HepG2 (cell line): ENCODE measurements around the gene SLC2A5. TPM values are rescaled to one million over a fixed set of nuclear protein-coding genes. Genes with fewer than 3 reads are reported as not detected.

Source experiments
- AGO2 ChIP-seq: fragments of 200-400 bp; formaldehyde crosslinking; optimal IDR thresholded peaks from 2 replicates; pipeline ENCODE3; 2017; ENCODE audit warnings: mild to moderate bottlenecking, low read depth, low read length, moderate library complexity
- ATF6 ChIP-seq: sonication (generic); formaldehyde crosslinking; conservative IDR thresholded peaks from 2 replicates; pipeline ENCODE4 v1.4.0; 2020; ENCODE audit warnings: missing genetic modification reagents
- GTF2F1 ChIP-seq: fragments of 150-350 bp; IDR thresholded peaks from 2 replicates; pipeline ENCODE4 v1.6.1; 2014; ENCODE audit warnings: low read length
- HMGA1 ChIP-seq: sonication (generic); formaldehyde crosslinking; conservative IDR thresholded peaks from 2 replicates; pipeline ENCODE4 v1.4.0; 2020; ENCODE audit warnings: missing genetic modification reagents
- HOXA9 ChIP-seq: sonication (generic); formaldehyde crosslinking; IDR thresholded peaks from 2 replicates; pipeline ENCODE4 v1.8.1; 2022; ENCODE audit warnings: missing genetic modification reagents, mild to moderate bottlenecking, moderate library complexity, borderline replicate concordance
- IRF2 ChIP-seq: IDR thresholded peaks from 2 replicates; pipeline ENCODE4 v1.6.1; 2018; ENCODE audit warnings: missing genetic modification reagents, missing compliant biosample characterization
- KLF13 ChIP-seq: sonication (generic); formaldehyde crosslinking; IDR thresholded peaks from 2 replicates; pipeline ENCODE4 v1.4.0; 2020; ENCODE audit warnings: mild to moderate bottlenecking, missing genetic modification reagents
- MAX ChIP-seq: IDR thresholded peaks from 2 replicates; pipeline ENCODE4 v1.6.1; 2012; ENCODE audit warnings: inconsistent platforms
- MED8 ChIP-seq: sonication (generic); formaldehyde crosslinking; IDR thresholded peaks from 2 replicates; pipeline ENCODE4 v1.8.1; 2023; ENCODE audit warnings: mild to moderate bottlenecking, missing genetic modification reagents; ENCODE audit not compliant: insufficient replicate concordance
- MTF1 ChIP-seq: sonication (generic); formaldehyde crosslinking; IDR thresholded peaks from 2 replicates; pipeline ENCODE4 v1.5.0; 2020; ENCODE audit warnings: missing genetic modification reagents
- MYNN ChIP-seq: sonication (generic); formaldehyde crosslinking; IDR thresholded peaks from 2 replicates; pipeline ENCODE4 v1.4.0; 2020; ENCODE audit warnings: mild to moderate bottlenecking, low read depth, missing genetic modification reagents
- PAXIP1 ChIP-seq: sonication (generic); formaldehyde crosslinking; conservative IDR thresholded peaks from 2 replicates; pipeline ENCODE4 v1.4.0; 2020; ENCODE audit warnings: mild to moderate bottlenecking, missing genetic modification reagents, moderate library complexity
- TEF ChIP-seq: sonication (generic); formaldehyde crosslinking; IDR thresholded peaks from 2 replicates; pipeline ENCODE4 v1.5.0; 2020; ENCODE audit warnings: missing genetic modification reagents
- ZFYVE20 ChIP-seq: sonication (generic); formaldehyde crosslinking; IDR thresholded peaks from 2 replicates; pipeline ENCODE4 v1.8.0; 2023; ENCODE audit warnings: low read depth, mild to moderate bottlenecking, moderate library complexity, missing genetic modification reagents, borderline replicate concordance
- ZNF430 ChIP-seq: sonication (generic); formaldehyde crosslinking; IDR thresholded peaks from 2 replicates; pipeline ENCODE4 v1.9.0; 2021; ENCODE audit warnings: mild to moderate bottlenecking, missing genetic modification reagents
- ZNF512 ChIP-seq: sonication (generic); formaldehyde crosslinking; IDR thresholded peaks from 2 replicates; pipeline ENCODE4 v1.4.0; 2020; ENCODE audit warnings: mild to moderate bottlenecking, missing genetic modification reagents
- ZNF512B ChIP-seq: sonication (generic); formaldehyde crosslinking; IDR thresholded peaks from 2 replicates; pipeline ENCODE4 v1.5.1; 2020; ENCODE audit warnings: missing genetic modification reagents, mild to moderate bottlenecking, borderline replicate concordance
- ZNF619 ChIP-seq: sonication (generic); formaldehyde crosslinking; IDR thresholded peaks from 2 replicates; pipeline ENCODE4 v1.4.0; 2020; ENCODE audit warnings: mild to moderate bottlenecking, missing genetic modification reagents
- polyA plus RNA-seq, 8 experiments: library from polyadenylated mRNA; depleted of rRNA in 3 of 8; stranded (reverse) in 7 of 8; unstranded in 1 of 8; fragments of >200 nt; fragmentation: Illumina TruSeq in 4 of 8; extraction: Trizol in 4 of 8; gene quantifications; 2 replicates each; pipeline versions ENCODE4 v1.2.1 to v1.2.3, GENCODE V29; 2011 to 2016; ENCODE audit warnings: low read depth in 4 of 8, missing spikeins in 1 of 8, mixed read lengths in 1 of 8; ENCODE audit not compliant: insufficient read depth in 1 of 8
- total RNA-seq, 5 experiments: library from RNA; depleted of rRNA; stranded (reverse); fragments of >200 nt; fragmentation: Illumina TruSeq; extraction: Trizol; gene quantifications; 2 replicates each; pipeline ENCODE4 v1.2.3, GENCODE V29; 2016; ENCODE audit warnings: low read depth in 1 of 5

SLC2A5 gene
- total and polyA plus RNA-seq, 2 of the 13 experiments (the other 11 are each of a cell fraction or from before 2014, with no cell fraction given) = 0.04 to 0.54 TPM

- TF ChIP-seq TEF (CRISPR knock-in tag) (no peak), GTF2F1 (no peak), ZNF512B (CRISPR knock-in tag) (no peak), MED8 (CRISPR knock-in tag) (no peak), ZNF619 (no peak), MTF1 (CRISPR knock-in tag) (no peak), ZNF512 (CRISPR knock-in tag) (no peak), MYNN (CRISPR knock-in tag) (no peak), ATF6 (CRISPR knock-in tag) (no peak), PAXIP1 (CRISPR knock-in tag) (peak; percentile 48), MAX (no peak), AGO2 (no peak), KLF13 (CRISPR knock-in tag) (no peak), ZFYVE20 (CRISPR knock-in tag) (no peak), IRF2 (CRISPR knock-in tag) (peak; percentile 48; the same call in 1 of the 2 replicates), HOXA9 (CRISPR knock-in tag) (no peak), ZNF430 (CRISPR knock-in tag) (0 out of 2 replicates have a peak, but pooled peaks have one; percentile 41), HMGA1 (no peak)
Measured at GRCh38 chr1:9110669-9111356, 41.4 kb upstream of the SLC2A5 start (continued).
